Activated CD8-positive, alpha-beta memory T cell treated with anti-CD3 and anti-CD28 coated beads for 36 hours (primary cell): Measurements from ENCODE around the gene KCNJ14. TPM values are rescaled to one million over a fixed set of nuclear protein-coding genes. Genes with fewer than 3 reads are reported as not detected.

Experiments
- CTCF ChIA-PET: fragments of 350-600 bp; sonication (Branson Sonifier 250); formaldehyde crosslinking; loops from one replicate; lab custom pipeline; 2021; ENCODE audit warnings: antibody characterized with exemption; lab: Charles Lee
- POLR2A ChIA-PET: fragments of 350-600 bp; sonication (Branson Sonifier 250); formaldehyde crosslinking; loops from one replicate; lab custom pipeline; 2021; ENCODE audit warnings: antibody characterized with exemption; lab: Charles Lee
- total RNA-seq, 2 experiments: library from RNA; stranded (reverse); gene quantifications; one replicate each; pipeline ENCODE4 v1.2.3, GENCODE V29; 2021

The KCNJ14 gene
- total RNA-seq, 2 experiments from 2014 or later = 1.6 TPM

- ChIA-PET POLR2A (no interaction called here), CTCF (interaction anchor here (0.8 kb wide), 1 partner anchor 20 kb away, joined by 3 read pairs; no protein-coding TSS in a partner anchor)
Observed at GRCh38 chr19:48465215-48465614, 9.8 kb downstream of the KCNJ14 start.

DNA sequence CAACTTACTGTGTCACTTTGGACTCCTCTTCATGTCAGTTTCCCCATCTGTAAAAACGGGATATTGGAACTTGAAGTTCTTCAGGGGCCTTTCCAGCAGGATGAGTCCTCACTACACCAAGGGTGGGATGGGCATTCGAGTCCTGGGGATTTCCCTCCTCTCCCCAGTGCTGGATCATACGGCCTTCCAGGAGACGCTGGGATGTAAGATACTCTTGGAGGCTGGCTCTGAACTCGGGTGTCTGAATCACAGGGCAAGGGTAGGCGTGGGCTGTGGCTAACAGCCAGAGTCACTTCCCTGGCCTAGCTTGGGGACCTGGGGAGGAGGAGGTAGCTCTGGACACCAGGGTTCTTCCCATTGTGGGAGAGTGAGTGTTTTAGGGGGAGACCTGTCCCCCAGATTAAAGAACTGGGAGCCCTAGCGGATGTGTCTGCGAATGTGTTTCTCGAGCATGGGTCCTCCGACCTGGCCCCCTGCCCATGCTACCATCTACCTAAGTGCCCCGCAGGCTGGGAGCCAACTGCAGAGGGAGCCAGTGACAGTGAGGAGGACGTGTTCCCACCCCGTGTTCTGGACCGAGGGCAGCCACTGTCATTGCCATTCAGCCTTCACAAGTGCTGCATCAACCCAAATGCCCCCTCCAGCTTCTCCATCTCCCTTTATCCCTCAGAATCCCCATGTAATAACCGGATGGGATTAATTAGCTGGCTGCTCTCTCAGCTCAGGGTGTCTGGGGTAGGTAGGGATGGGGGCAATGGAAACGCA lies 11.4 kb downstream of the KCNJ14 start:
- POLR2A ChIA-PET = no interaction called here

GRCh38 chr19:48468772-48469288 lies 13.5 kb downstream of the KCNJ14 start:
- CTCF ChIA-PET = interaction anchor here (0.6 kb wide), 1 partner anchor 117 kb away, joined by 3 read pairs; no protein-coding TSS in a partner anchor
- POLR2A ChIA-PET = interaction anchor here (0.7 kb wide), 1 partner anchor 1407 kb away, joined by 3 read pairs; no protein-coding TSS in a partner anchor

More for the DNA sequence above, 11.4 kb downstream of the KCNJ14 start:
- CTCF ChIA-PET = no interaction called here

DNA sequence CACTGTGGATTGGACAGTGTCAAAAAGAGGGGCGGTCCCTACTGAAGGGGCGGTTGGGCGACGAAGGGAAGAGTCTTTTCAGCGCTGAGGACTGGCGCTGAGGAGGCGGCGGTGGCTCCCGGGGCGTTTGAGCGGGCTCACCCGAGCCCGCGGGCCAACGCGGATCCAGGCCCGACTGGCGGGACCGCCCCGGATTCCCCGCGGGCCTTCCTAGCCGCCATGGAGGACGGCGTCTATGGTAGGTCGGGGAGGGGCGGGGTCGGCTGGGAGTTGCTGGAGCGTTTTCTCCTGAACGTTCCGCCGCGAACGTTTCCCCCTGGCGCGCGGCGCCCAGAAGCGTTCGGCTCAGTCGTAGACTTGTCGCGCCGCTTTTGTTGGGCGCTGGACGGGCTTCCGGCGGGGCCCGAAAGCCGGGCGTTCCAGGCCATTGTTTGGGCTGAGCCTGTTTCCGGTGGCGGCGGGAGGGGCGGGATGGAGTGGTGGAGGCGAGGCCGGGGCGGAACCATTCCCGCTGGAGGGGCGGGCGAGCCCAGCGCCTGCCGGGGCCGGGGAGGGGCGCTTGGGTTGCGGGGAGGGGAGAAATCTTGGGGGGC lies 14.0 kb downstream of the KCNJ14 start, which contains the start of gene CYTH2:
Gene CYTH2 (plus strand): TSS at position 81 of the 593 bp plus-strand sequence. CDS start 139 bp downstream, at position 220.
- CTCF ChIA-PET = interaction anchor here (0.7 to 1.5 kb wide), 3 partner anchors 12 to 37 kb away, joined by 3 to 8 read pairs (median 3); no protein-coding TSS in a partner anchor
- POLR2A ChIA-PET = interaction anchor here (0.8 kb wide), 1 partner anchor 23 kb away, joined by 4 read pairs; no protein-coding TSS in a partner anchor

- CTCF ChIA-PET = interaction anchor here (0.7 to 1.5 kb wide), 4 partner anchors 11 to 37 kb away, joined by 3 to 8 read pairs (median 3); partner anchors contain the start of gene GRWD1
- POLR2A ChIA-PET = interaction anchor here (0.8 kb wide), 1 partner anchor 24 kb away, joined by 4 read pairs; no protein-coding TSS in a partner anchor
Observed at GRCh38 chr19:48469934-48470680, 14.7 kb downstream of the KCNJ14 start.

DNA sequence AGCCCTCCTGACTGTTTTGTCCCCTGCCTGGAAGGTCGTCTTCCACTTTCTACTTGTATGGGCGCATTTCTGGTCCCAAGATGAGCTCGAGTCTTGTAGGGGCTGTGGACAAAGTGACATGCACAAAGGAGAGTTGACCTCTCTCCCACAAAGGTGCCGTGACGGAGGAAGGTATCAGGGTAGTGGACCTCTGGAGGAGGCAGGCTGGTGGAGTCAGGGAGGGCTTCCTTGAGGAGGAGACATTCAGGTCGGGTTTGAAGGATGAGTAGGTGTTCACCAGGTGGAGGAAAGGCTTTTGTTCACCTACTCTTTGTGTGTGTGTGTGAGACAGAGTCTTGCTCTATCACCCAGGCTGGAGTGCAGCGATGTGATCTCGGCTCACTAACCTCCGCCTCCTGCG lies 15.5 kb downstream of the KCNJ14 start:
- ChIA-PET POLR2A (no interaction called here), CTCF (interaction anchor here (1.1 to 1.5 kb wide), 2 partner anchors 18 to 25 kb away, joined by 3 to 8 read pairs; partner anchors contain the start of gene GRWD1)

DNA sequence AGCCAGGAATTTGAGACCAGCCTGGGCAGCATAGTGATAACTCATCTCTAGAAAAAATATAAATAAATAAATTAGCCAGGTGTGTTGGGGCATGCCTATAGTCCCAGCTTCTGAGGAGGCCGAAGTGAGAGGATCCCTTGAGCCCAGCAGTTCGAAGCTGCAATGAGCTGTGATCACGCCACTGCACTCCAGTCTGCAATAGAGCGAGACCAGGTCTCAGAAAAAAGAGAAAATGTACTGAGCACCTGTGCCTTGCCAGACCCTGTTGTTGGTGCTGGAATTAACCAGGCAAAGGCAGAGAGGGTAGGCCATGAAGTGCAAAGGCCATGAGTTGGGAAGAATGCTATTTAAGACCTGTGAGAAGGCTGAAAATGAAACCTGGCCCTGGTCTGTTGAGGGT lies 16.5 kb downstream of the KCNJ14 start:
- POLR2A ChIA-PET = no interaction called here
- CTCF ChIA-PET = no interaction called here

- POLR2A ChIA-PET = no interaction called here
- CTCF ChIA-PET = interaction anchor here (1.2 kb wide), 1 partner anchor 17 kb away, joined by 5 read pairs; no protein-coding TSS in a partner anchor
Observed at GRCh38 chr19:48473161-48473966, 18.0 kb downstream of the KCNJ14 start.

- POLR2A ChIA-PET = no interaction called here
Observed at GRCh38 chr19:48474084-48474592, 18.8 kb downstream of the KCNJ14 start.

DNA sequence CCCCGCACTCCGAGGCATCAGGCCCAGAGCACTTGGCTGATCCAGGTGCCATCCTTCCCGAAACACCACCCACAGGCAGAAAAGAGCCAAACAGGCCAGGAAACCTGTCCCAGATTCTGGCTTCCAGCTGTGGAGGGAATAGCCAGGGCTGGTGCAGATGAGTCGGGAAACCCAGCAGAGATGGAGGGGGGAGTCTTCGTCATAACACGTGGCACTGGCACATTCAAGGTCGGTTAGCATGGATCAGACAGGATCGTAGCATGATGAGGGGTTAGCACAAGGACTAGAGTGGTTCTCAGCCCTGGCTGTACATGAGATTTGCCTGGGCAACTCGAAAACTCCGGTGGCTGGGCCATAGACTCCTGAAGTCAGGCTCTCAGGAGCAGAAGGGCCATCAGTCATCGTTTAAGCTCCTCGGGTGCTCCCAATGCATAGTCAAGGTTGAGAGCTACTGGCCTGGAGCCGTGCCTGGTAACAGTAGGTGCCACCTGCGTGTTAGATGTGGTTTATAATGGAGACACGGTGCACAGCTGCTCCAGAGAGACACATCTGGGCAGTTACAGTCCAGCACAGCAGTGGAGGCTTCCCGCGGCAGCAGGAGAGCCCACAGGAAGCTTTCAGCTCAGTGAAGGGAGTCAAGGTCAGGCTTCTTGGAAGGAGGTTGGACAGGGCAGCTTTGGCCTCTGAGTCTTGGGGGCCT lies 20.1 kb downstream of the KCNJ14 start:
- ChIA-PET POLR2A (no interaction called here), CTCF (interaction anchor here (1.3 to 1.9 kb wide), 2 partner anchors 11 to 14 kb away, joined by 3 to 12 read pairs; no protein-coding TSS in a partner anchor)

More at GRCh38 chr19:48474084-48474592, 18.8 kb downstream of the KCNJ14 start:
- CTCF ChIA-PET = interaction anchor here (1.3 to 1.9 kb wide), 2 partner anchors 10 to 16 kb away, joined by 3 to 12 read pairs; no protein-coding TSS in a partner anchor

DNA sequence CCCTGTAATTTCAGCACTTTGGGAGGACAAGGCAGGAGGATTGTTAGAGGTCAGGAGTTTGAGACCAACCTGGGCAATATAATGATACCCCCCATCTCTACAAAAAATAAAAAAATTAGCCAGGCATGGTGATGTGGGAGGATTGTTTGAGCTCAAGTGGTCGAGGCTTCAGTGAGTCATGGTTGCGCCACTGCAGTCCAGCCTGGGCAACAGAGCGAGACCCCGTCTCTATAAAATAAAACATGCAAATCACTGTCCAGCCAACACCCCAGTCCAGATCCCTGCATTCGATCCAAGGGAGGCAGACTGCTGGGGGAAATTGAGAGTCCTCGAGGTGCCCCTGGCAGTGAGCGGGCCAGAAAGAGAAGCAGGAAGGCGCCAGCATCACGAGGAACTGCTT lies 20.8 kb downstream of the KCNJ14 start:
- ChIA-PET POLR2A (no interaction called here), CTCF (interaction anchor here (1.9 kb wide), 1 partner anchor 14 kb away, joined by 12 read pairs; no protein-coding TSS in a partner anchor)

- ChIA-PET POLR2A (no interaction called here), CTCF (no interaction called here)
Observed at GRCh38 chr19:48477067-48477685, 21.8 kb downstream of the KCNJ14 start.

- POLR2A ChIA-PET = no interaction called here
- CTCF ChIA-PET = no interaction called here
Observed at GRCh38 chr19:48477698-48478338, 22.4 kb downstream of the KCNJ14 start.

DNA sequence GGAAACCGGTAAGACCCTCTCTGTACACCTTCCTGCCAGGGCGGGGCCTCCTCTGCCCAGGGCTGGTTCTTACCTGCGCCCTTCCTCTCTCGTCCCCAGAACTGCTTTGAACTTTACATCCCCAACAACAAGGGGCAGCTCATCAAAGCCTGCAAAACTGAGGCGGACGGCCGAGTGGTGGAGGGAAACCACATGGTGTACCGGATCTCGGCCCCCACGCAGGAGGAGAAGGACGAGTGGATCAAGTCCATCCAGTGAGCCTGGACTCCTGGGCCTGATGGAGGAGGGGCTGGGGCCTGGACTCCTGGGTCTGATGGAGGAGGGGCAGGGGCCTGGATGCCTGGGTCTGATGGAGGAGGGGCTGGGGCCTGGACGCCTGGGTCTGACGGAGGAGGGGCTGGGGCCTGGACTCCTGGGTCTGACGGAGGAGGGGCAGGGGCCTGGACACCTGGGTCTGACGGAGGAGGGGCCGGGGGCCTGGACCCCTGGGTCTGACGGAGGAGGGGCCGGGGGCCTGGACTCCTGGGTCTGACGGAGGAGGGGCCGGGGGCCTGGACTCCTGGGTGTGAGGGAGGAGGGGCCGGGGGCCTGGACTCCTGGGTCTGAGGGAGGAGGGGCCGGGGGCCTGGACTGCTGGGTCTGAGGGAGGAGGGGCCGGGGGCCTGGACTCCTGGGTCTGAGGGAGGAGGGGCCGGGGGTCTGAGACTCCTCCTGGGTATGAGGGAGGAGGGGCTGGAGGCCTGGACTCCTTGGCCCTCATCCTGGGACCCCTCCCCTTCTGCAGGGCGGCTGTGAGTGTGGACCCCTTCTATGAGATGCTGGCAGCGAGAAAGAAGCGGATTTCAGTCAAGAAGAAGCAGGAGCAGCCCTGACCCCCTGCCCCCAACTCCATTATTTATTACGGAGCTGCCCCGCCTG lies 23.2 kb downstream of the KCNJ14 start:
- ChIA-PET POLR2A (no interaction called here), CTCF (interaction anchor here (1.4 kb wide), 1 partner anchor 10 kb away, joined by 5 read pairs; no protein-coding TSS in a partner anchor)

DNA sequence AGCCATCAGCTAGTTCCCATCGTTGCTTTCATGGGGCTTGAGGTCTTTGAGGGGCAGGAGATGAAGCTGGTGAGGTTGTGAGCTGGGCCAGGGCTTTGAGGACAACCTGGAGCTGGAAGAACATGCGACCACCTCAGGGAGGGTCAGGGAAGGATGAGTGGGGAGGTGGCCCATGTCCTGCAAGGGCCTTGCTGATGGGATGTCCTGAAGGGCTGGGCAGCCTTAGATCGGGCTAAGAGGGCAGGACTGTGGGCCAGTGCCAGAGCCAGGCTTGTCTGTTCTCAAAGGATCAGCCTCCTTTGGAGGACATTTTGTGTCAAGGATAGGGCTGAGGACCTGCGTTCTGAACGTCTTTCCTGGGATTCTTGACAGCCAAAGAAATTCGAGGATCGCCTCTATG lies 24.3 kb downstream of the KCNJ14 start:
- ChIA-PET CTCF (interaction anchor here (0.7 to 2.5 kb wide), 3 partner anchors 9 to 104 kb away, joined by 3 to 16 read pairs (median 5); no protein-coding TSS in a partner anchor), POLR2A (interaction anchor here (1.1 kb wide), 1 partner anchor 133 kb away, joined by 3 read pairs; no protein-coding TSS in a partner anchor)
